HepG2 (cell line): ENCODE results near the gene PDRG1. TPM values are rescaled to one million over a fixed set of nuclear protein-coding genes. Genes with fewer than 3 reads are reported as not detected.

Source experiments
- CCAR2 ChIP-seq: fragments of 200-400 bp; formaldehyde crosslinking; optimal IDR thresholded peaks from 2 replicates; pipeline ENCODE3; 2018; ENCODE audit warnings: low read depth, mild to moderate bottlenecking, low read length, moderate library complexity
- CHD4 ChIP-seq: fragments of 200-600 bp; sonication (generic); IDR thresholded peaks from 2 replicates; pipeline ENCODE4 v1.7.0; 2017; ENCODE audit warnings: mild to moderate bottlenecking, low read length, borderline replicate concordance
- CREM ChIP-seq, 2 experiments: sonication (generic) in 1 of 2; formaldehyde crosslinking in 1 of 2; IDR thresholded peaks; 2 replicates each; pipeline versions ENCODE4 v1.4.0 to v1.6.1; 2016 to 2020; ENCODE audit warnings: antibody characterized with exemption in 1 of 2, mild to moderate bottlenecking in 1 of 2, missing genetic modification reagents in 1 of 2
- ELF3 ChIP-seq: IDR thresholded peaks from 2 replicates; pipeline ENCODE4 v1.6.1; 2016; ENCODE audit warnings: missing genetic modification reagents, missing compliant biosample characterization
- HNF1B ChIP-seq: sonication (generic); formaldehyde crosslinking; IDR thresholded peaks from 2 replicates; pipeline ENCODE4 v1.5.1; 2020; ENCODE audit warnings: mild to moderate bottlenecking, moderate library complexity, missing genetic modification reagents
- HOXA9 ChIP-seq: sonication (generic); formaldehyde crosslinking; IDR thresholded peaks from 2 replicates; pipeline ENCODE4 v1.8.1; 2022; ENCODE audit warnings: missing genetic modification reagents, mild to moderate bottlenecking, moderate library complexity, borderline replicate concordance
- JARID2 ChIP-seq: sonication (generic); formaldehyde crosslinking; IDR thresholded peaks from 2 replicates; pipeline ENCODE4 v1.8.1; 2023; ENCODE audit warnings: missing genetic modification reagents, inconsistent platforms; ENCODE audit not compliant: insufficient replicate concordance
- JUNB ChIP-seq: sonication (generic); formaldehyde crosslinking; IDR thresholded peaks from 2 replicates; pipeline ENCODE4 v1.8.0; 2022; ENCODE audit warnings: missing genetic modification reagents, mild to moderate bottlenecking, borderline replicate concordance
- NFYB ChIP-seq: sonication (generic); formaldehyde crosslinking; IDR thresholded peaks from 2 replicates; pipeline ENCODE4 v1.4.0; 2020; ENCODE audit warnings: missing genetic modification reagents
- NFYC ChIP-seq: IDR thresholded peaks from 2 replicates; pipeline ENCODE4 v1.6.1; 2016; ENCODE audit warnings: missing genetic modification reagents, missing compliant biosample characterization
- NR1H2 ChIP-seq: sonication (generic); formaldehyde crosslinking; IDR thresholded peaks from 2 replicates; pipeline ENCODE4 v1.8.1; 2022; ENCODE audit warnings: low read depth, missing genetic modification reagents, borderline replicate concordance
- PAXIP1 ChIP-seq: sonication (generic); formaldehyde crosslinking; conservative IDR thresholded peaks from 2 replicates; pipeline ENCODE4 v1.4.0; 2020; ENCODE audit warnings: mild to moderate bottlenecking, missing genetic modification reagents, moderate library complexity
- RFX5 ChIP-seq: IDR thresholded peaks from 2 replicates; pipeline ENCODE4 v1.6.1; 2011; ENCODE audit warnings: low read depth, low read length, improper control_type of control experiment
- RFXANK ChIP-seq: IDR thresholded peaks from 2 replicates; pipeline ENCODE4 v1.6.1; 2016
- RFXAP ChIP-seq: sonication (generic); formaldehyde crosslinking; IDR thresholded peaks from 2 replicates; pipeline ENCODE4 v1.4.0; 2020; ENCODE audit warnings: missing genetic modification reagents, borderline replicate concordance
- SIX4 ChIP-seq: sonication (generic); formaldehyde crosslinking; IDR thresholded peaks from 2 replicates; pipeline ENCODE4 v1.4.0; 2020; ENCODE audit warnings: missing genetic modification reagents
- SOX6 ChIP-seq, 2 experiments: fragments of 450-650 bp in 1 of 2; sonication (generic) in 1 of 2; formaldehyde crosslinking in 1 of 2; IDR thresholded peaks; 2 replicates each; pipeline versions ENCODE4 v1.4.0 to v1.6.1; 2017 to 2020; ENCODE audit warnings: antibody characterized with exemption in 1 of 2, mild to moderate bottlenecking in 1 of 2, missing genetic modification reagents in 1 of 2
- SP5 ChIP-seq: IDR thresholded peaks from 2 replicates; pipeline ENCODE4 v1.6.1; 2016; ENCODE audit warnings: low read depth, borderline replicate concordance
- THAP11 ChIP-seq: IDR thresholded peaks from 2 replicates; pipeline ENCODE4 v1.6.1; 2016; ENCODE audit warnings: missing biosample characterization, missing genetic modification reagents
- ZFP82 ChIP-seq: sonication (generic); formaldehyde crosslinking; IDR thresholded peaks from 2 replicates; pipeline ENCODE4 v1.5.1; 2020; ENCODE audit warnings: mild to moderate bottlenecking, missing genetic modification reagents, borderline replicate concordance
- ZFP90 ChIP-seq: sonication (generic); formaldehyde crosslinking; IDR thresholded peaks from 2 replicates; pipeline ENCODE4 v1.8.0; 2022; ENCODE audit warnings: missing genetic modification reagents, mild to moderate bottlenecking, inconsistent platforms, borderline replicate concordance
- ZFY ChIP-seq: sonication (generic); formaldehyde crosslinking; IDR thresholded peaks from 2 replicates; pipeline ENCODE4 v1.4.0; 2020; ENCODE audit warnings: missing genetic modification reagents
- ZNF576 ChIP-seq: sonication (generic); formaldehyde crosslinking; IDR thresholded peaks from 2 replicates; pipeline ENCODE4 v1.4.0; 2020; ENCODE audit warnings: mild to moderate bottlenecking, missing genetic modification reagents
- ZNF577 ChIP-seq: sonication (generic); formaldehyde crosslinking; IDR thresholded peaks from 2 replicates; pipeline ENCODE4 v1.4.0; 2020; ENCODE audit warnings: mild to moderate bottlenecking, low read depth, missing genetic modification reagents, borderline replicate concordance
- ZSCAN9 ChIP-seq: IDR thresholded peaks from 2 replicates; pipeline ENCODE4 v1.6.1; 2016; ENCODE audit warnings: borderline replicate concordance
- ZZZ3 ChIP-seq: sonication (generic); formaldehyde crosslinking; IDR thresholded peaks from 2 replicates; pipeline ENCODE4 v1.4.0; 2020; ENCODE audit warnings: missing genetic modification reagents, mild to moderate bottlenecking, borderline replicate concordance
- polyA plus RNA-seq, 8 experiments: library from polyadenylated mRNA; depleted of rRNA in 3 of 8; stranded (reverse) in 7 of 8; unstranded in 1 of 8; fragments of >200 nt; fragmentation: Illumina TruSeq in 4 of 8; extraction: Trizol in 4 of 8; gene quantifications; 2 replicates each; pipeline versions ENCODE4 v1.2.1 to v1.2.3, GENCODE V29; 2011 to 2016; ENCODE audit warnings: low read depth in 4 of 8, missing spikeins in 1 of 8, mixed read lengths in 1 of 8; ENCODE audit not compliant: insufficient read depth in 1 of 8
- total RNA-seq, 5 experiments: library from RNA; depleted of rRNA; stranded (reverse); fragments of >200 nt; fragmentation: Illumina TruSeq; extraction: Trizol; gene quantifications; 2 replicates each; pipeline ENCODE4 v1.2.3, GENCODE V29; 2016; ENCODE audit warnings: low read depth in 1 of 5

Gene PDRG1
- total and polyA plus RNA-seq, 2 of the 13 experiments (the other 11 are each of a cell fraction or from before 2014, with no cell fraction given) = 16.6 to 18.0 TPM

GRCh38 chr20:31894980-31895675 is 56.7 kb downstream of the PDRG1 start (continued):
- TF ChIP-seq HNF1B (no peak), ZSCAN9 (0 out of 2 replicates have a peak, but pooled peaks have one; percentile 18), CHD4 (no peak), ZNF577 (CRISPR knock-in tag) (no peak), PAXIP1 (CRISPR knock-in tag) (no peak), HOXA9 (CRISPR knock-in tag) (no peak), SOX6 (IDR thresholded peaks at IDR 0.05) (no peak), SOX6 (CRISPR knock-in tag; IDR thresholded peaks at IDR 0.05) (0 out of 2 replicates have a peak, but pooled peaks have one; percentile 20), THAP11 (0 out of 2 replicates have a peak, but pooled peaks have one; percentile 35), RFXANK (CRISPR knock-in tag) (peak; percentile 99), SIX4 (CRISPR knock-in tag) (no peak), ZZZ3 (CRISPR knock-in tag) (no peak), NFYB (peak; percentile 62; the same call in 1 of the 2 replicates), JUNB (CRISPR knock-in tag) (no peak), RFX5 (peak; percentile 100), JARID2 (CRISPR knock-in tag) (peak; percentile 68), NR1H2 (CRISPR knock-in tag) (no peak), CREM (IDR thresholded peaks at IDR 0.05) (peak; percentile 69; the same call in 1 of the 2 replicates), CREM (CRISPR knock-in tag; IDR thresholded peaks at IDR 0.05) (no peak), ZNF576 (CRISPR knock-in tag) (no peak), ZFY (CRISPR knock-in tag) (peak; percentile 55; the same call in 1 of the 2 replicates), SP5 (CRISPR knock-in tag) (no peak), CCAR2 (no peak), ZFP90 (CRISPR knock-in tag) (no peak), ELF3 (0 out of 2 replicates have a peak, but pooled peaks have one; percentile 13), ZFP82 (CRISPR knock-in tag) (no peak), RFXAP (CRISPR knock-in tag) (peak; percentile 100), NFYC (peak; percentile 50)
